ENCODE data around the gene TBC1D25. TPM values are rescaled to one million over a fixed set of nuclear protein-coding genes. Genes with fewer than 3 reads are reported as not detected.
"Not testable (repeated sequence)": the region's sequence is repeated elsewhere in the genome, so short reads cannot be mapped to it uniquely, and the experiment has no call there.

Gene TBC1D25
- total and polyA plus RNA-seq, 2 experiments from 2014 or later = 1.9 to 4.5 TPM

DNA sequence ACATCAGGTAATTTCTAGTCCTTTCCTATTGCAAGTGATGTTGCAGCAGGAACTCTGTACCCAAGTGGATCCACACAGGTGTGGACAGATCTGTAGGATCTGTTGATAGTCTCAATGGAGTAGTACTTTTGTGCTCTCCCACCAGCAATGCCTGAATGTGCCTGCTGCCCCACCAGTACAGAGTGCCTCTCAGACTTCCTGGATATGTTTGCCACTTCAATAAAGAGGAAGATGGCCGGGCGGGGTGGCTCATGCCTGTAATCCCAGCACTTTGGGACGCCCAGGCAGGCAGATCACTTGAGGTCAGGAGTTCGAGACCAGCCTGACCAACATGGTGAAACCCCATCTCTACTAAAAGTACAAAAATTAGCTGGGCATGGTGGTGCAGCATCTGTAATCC lies 20.0 kb upstream of the TBC1D25 start:
- not testable (repeated sequence) for H4K20me1 ChIP-seq (replicated peaks; ENCODE audit: insufficient read depth); H2AFZ ChIP-seq; H3K27me3 Mint-ChIP-seq (ENCODE audit: insufficient read depth, low read depth, poor library complexity); H3K4me3 Mint-ChIP-seq; DNase-seq (ENCODE audit: low spot score); H3K4me2 ChIP-seq; H3K36me3 ChIP-seq (ENCODE audit: insufficient read depth); ATAC-seq; H3K9me2 ChIP-seq (ENCODE audit: insufficient read depth); H3K9me3 Mint-ChIP-seq; H3K27me3 ChIP-seq (ENCODE audit: insufficient read depth); H3F3A ChIP-seq (replicated peaks; ENCODE audit: low read depth); H3K4me3 ChIP-seq; H3K27ac ChIP-seq (ENCODE audit: low read depth); H3K27ac Mint-ChIP-seq; H3K4me1 ChIP-seq (ENCODE audit: insufficient read depth)
- H3K36me3 Mint-ChIP-seq (ENCODE audit: low read depth) = peaks cover 14% of the 10 kb centered on the region
- H3K4me1 Mint-ChIP-seq = peaks cover 11% of the 10 kb centered on the region; the same call in 2 of the 3 replicates
- H3K79me2 ChIP-seq (replicated peaks; ENCODE audit: insufficient read depth) = peaks cover 17% of the 10 kb centered on the region

DNA sequence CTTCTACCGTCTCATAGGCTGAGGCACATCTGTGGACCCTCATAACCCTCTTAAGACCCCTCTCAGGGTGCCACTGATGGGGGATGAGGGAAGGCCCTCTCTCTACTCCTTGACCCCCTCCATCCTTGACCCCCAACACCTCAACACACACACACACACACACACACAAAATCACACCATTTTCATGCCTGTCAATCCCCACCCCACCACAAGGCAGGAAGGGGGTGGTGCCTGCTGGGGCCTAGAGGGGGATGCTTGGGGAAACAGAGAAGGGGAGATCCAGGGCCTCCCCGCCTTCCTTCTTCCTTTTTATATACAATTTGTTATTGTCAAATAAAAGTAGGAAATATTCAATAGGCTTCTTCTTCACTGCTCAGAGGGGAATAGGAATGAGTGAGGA lies 19.1 kb upstream of the TBC1D25 start:
- Histone ChIP-seq H3K9me2 (ENCODE audit: insufficient read depth) (no peaks in the 10 kb centered on the region), H3K79me2 (replicated peaks; ENCODE audit: insufficient read depth) (peaks cover 17% of the 10 kb centered on the region), H3F3A (replicated peaks; ENCODE audit: low read depth) (no peaks in the 10 kb centered on the region), H2AFZ (no peak overlapping the region), H3K4me3 (no peak overlapping the region), H3K4me1 (ENCODE audit: insufficient read depth) (no peaks in the 10 kb centered on the region), H3K27me3 (ENCODE audit: insufficient read depth) (no peaks in the 10 kb centered on the region), H3K4me2 (0 out of 2 replicates have a peak overlapping the region, but pooled peaks have one; percentile 70), H3K27ac (ENCODE audit: low read depth) (no peak overlapping the region), H4K20me1 (replicated peaks; ENCODE audit: insufficient read depth) (no peaks in the 10 kb centered on the region), H3K36me3 (ENCODE audit: insufficient read depth) (peaks cover 7% of the 10 kb centered on the region; the same call in 1 of the 2 replicates)
- no peak for ATAC-seq
- no peak overlapping the region for H3K27ac Mint-ChIP-seq
- H3K36me3 Mint-ChIP-seq (ENCODE audit: low read depth) = peaks cover 13% of the 10 kb centered on the region
- peaks cover 11% of the 10 kb centered on the region; the same call in 2 of the 3 replicates for H3K4me1 Mint-ChIP-seq
- no peak for DNase-seq (ENCODE audit: low spot score)
- H3K9me3 Mint-ChIP-seq = no peaks in the 10 kb centered on the region
- peaks cover 2% of the 10 kb centered on the region for H3K27me3 Mint-ChIP-seq (ENCODE audit: insufficient read depth, low read depth, poor library complexity)
- peak overlapping the region; percentile 93 for H3K4me3 Mint-ChIP-seq
- no peak for TF ChIP-seq POLR2AphosphoS5 (IDR thresholded peaks at IDR 0.05; ENCODE audit: low read depth)
- TF ChIP-seq, protein P1, sequence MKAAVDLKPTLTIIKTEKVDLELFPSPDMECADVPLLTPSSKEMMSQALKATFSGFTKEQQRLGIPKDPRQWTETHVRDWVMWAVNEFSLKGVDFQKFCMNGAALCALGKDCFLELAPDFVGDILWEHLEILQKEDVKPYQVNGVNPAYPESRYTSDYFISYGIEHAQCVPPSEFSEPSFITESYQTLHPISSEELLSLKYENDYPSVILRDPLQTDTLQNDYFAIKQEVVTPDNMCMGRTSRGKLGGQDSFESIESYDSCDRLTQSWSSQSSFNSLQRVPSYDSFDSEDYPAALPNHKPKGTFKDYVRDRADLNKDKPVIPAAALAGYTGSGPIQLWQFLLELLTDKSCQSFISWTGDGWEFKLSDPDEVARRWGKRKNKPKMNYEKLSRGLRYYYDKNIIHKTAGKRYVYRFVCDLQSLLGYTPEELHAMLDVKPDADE (IDR thresholded peaks at IDR 0.05) = no peak

DNA sequence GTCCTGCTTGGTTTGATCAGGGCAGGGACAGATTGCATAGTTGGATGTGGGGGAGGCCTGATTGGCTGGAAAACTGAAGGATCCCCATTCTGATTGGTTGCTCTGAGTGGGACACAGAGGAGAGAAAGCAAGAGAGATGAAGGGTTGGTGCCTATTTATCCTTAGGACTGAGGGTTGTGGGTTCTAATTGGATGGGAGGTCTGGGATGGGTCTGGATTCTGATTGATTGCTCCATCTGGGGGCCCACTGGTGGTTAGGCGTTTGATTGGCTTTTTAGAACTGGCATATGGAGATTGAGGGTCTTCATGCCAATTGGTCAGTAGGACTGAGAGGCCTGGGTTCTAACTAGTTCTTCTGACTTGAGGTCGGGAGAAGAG lies 18.6 kb upstream of the TBC1D25 start:
- H3K9me3 Mint-ChIP-seq = no peaks in the 10 kb centered on the region
- Histone ChIP-seq H4K20me1 (replicated peaks; ENCODE audit: insufficient read depth) (no peaks in the 10 kb centered on the region), H2AFZ (no peak overlapping the region), H3K4me3 (peak overlapping the region; percentile 77), H3K4me2 (peak overlapping the region; percentile 70), H3K9me2 (ENCODE audit: insufficient read depth) (no peaks in the 10 kb centered on the region), H3K79me2 (replicated peaks; ENCODE audit: insufficient read depth) (peaks cover 17% of the 10 kb centered on the region), H3K27ac (ENCODE audit: low read depth) (peak overlapping the region; percentile 81; the same call in 1 of the 2 replicates), H3K36me3 (ENCODE audit: insufficient read depth) (peaks cover 9% of the 10 kb centered on the region; the same call in 1 of the 2 replicates), H3K27me3 (ENCODE audit: insufficient read depth) (no peaks in the 10 kb centered on the region), H3F3A (replicated peaks; ENCODE audit: low read depth) (no peaks in the 10 kb centered on the region), H3K4me1 (ENCODE audit: insufficient read depth) (no peaks in the 10 kb centered on the region)
- peaks cover 2% of the 10 kb centered on the region for H3K27me3 Mint-ChIP-seq (ENCODE audit: insufficient read depth, low read depth, poor library complexity)
- peak; percentile 50 for ATAC-seq
- peak overlapping the region; percentile 95 for H3K27ac Mint-ChIP-seq
- peaks cover 14% of the 10 kb centered on the region for H3K36me3 Mint-ChIP-seq (ENCODE audit: low read depth)
- H3K4me3 Mint-ChIP-seq = peak overlapping the region; percentile 93
- peak; percentile 56 for DNase-seq (ENCODE audit: low spot score)
- H3K4me1 Mint-ChIP-seq = peaks cover 11% of the 10 kb centered on the region; the same call in 2 of the 3 replicates
- TF ChIP-seq, protein P2, sequence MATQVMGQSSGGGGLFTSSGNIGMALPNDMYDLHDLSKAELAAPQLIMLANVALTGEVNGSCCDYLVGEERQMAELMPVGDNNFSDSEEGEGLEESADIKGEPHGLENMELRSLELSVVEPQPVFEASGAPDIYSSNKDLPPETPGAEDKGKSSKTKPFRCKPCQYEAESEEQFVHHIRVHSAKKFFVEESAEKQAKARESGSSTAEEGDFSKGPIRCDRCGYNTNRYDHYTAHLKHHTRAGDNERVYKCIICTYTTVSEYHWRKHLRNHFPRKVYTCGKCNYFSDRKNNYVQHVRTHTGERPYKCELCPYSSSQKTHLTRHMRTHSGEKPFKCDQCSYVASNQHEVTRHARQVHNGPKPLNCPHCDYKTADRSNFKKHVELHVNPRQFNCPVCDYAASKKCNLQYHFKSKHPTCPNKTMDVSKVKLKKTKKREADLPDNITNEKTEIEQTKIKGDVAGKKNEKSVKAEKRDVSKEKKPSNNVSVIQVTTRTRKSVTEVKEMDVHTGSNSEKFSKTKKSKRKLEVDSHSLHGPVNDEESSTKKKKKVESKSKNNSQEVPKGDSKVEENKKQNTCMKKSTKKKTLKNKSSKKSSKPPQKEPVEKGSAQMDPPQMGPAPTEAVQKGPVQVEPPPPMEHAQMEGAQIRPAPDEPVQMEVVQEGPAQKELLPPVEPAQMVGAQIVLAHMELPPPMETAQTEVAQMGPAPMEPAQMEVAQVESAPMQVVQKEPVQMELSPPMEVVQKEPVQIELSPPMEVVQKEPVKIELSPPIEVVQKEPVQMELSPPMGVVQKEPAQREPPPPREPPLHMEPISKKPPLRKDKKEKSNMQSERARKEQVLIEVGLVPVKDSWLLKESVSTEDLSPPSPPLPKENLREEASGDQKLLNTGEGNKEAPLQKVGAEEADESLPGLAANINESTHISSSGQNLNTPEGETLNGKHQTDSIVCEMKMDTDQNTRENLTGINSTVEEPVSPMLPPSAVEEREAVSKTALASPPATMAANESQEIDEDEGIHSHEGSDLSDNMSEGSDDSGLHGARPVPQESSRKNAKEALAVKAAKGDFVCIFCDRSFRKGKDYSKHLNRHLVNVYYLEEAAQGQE (IDR thresholded peaks at IDR 0.05; ENCODE audit: unreplicated experiment) = no peak
- TF ChIP-seq STAT1 (IDR thresholded peaks at IDR 0.05; ENCODE audit: unreplicated experiment) (no peak), EZH2phosphoT487 (IDR thresholded peaks at IDR 0.05; ENCODE audit: unreplicated experiment) (no peak), JUNB (IDR thresholded peaks at IDR 0.05; ENCODE audit: unreplicated experiment) (no peak), EZH2 (IDR thresholded peaks at IDR 0.05; ENCODE audit: low read depth, unreplicated experiment) (no peak)
- TF ChIP-seq, protein P1 (IDR thresholded peaks at IDR 0.05) = no peak
- TF ChIP-seq, protein P3, sequence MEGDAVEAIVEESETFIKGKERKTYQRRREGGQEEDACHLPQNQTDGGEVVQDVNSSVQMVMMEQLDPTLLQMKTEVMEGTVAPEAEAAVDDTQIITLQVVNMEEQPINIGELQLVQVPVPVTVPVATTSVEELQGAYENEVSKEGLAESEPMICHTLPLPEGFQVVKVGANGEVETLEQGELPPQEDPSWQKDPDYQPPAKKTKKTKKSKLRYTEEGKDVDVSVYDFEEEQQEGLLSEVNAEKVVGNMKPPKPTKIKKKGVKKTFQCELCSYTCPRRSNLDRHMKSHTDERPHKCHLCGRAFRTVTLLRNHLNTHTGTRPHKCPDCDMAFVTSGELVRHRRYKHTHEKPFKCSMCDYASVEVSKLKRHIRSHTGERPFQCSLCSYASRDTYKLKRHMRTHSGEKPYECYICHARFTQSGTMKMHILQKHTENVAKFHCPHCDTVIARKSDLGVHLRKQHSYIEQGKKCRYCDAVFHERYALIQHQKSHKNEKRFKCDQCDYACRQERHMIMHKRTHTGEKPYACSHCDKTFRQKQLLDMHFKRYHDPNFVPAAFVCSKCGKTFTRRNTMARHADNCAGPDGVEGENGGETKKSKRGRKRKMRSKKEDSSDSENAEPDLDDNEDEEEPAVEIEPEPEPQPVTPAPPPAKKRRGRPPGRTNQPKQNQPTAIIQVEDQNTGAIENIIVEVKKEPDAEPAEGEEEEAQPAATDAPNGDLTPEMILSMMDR (conservative IDR thresholded peaks at IDR 0.05; ENCODE audit: low read depth in 2 of 2) = no peak

Measured in GM23338 (cell line).